GM23338 (cell line): ENCODE data around the gene N4BP2.
"Not testable (repeated sequence)": the region's sequence is repeated elsewhere in the genome, so short reads cannot be mapped to it uniquely, and the experiment has no call there.

Source experiments
- CREB1 ChIP-seq: fragments of 250-450 bp; sonication (Bioruptor Pico); IDR thresholded peaks from 2 replicates; pipeline ENCODE4 v1.5.0; 2020; ENCODE audit warnings: low read depth, mild to moderate bottlenecking, moderate library complexity
- EZH2 ChIP-seq: fragments of 200-600 bp; sonication (generic); IDR thresholded peaks from one replicate; pipeline ENCODE4 v1.8.0; 2017; ENCODE audit warnings: antibody characterized with exemption, mild to moderate bottlenecking, low read depth; ENCODE audit not compliant: unreplicated experiment
- EZH2phosphoT487 ChIP-seq: fragments of 200-600 bp; sonication (generic); IDR thresholded peaks from one replicate; pipeline ENCODE4 v1.8.1; 2018; ENCODE audit warnings: antibody characterized with exemption; ENCODE audit not compliant: unreplicated experiment
- JUNB ChIP-seq: IDR thresholded peaks from one replicate; pipeline ENCODE4 v1.6.1; 2016; ENCODE audit warnings: antibody characterized with exemption; ENCODE audit not compliant: unreplicated experiment
- POLR2AphosphoS5 ChIP-seq: IDR thresholded peaks from 2 replicates; pipeline ENCODE4 v1.6.1; 2016; ENCODE audit warnings: antibody characterized with exemption, low read depth
- REST ChIP-seq: IDR thresholded peaks from one replicate; pipeline ENCODE4 v1.6.1; 2018; ENCODE audit warnings: antibody characterized with exemption; ENCODE audit not compliant: unreplicated experiment
- ZNF331 ChIP-seq: fragments of 250-450 bp; sonication (Bioruptor Pico); IDR thresholded peaks from 2 replicates; pipeline ENCODE4 v1.5.0; 2020; ENCODE audit warnings: low read depth, mild to moderate bottlenecking, moderate library complexity
- TF ChIP-seq, protein P1 (sequence below), 2 experiments: fragments of 200-600 bp in 1 of 2; sonication (generic) in 1 of 2; conservative IDR thresholded peaks; 2 replicates each; pipeline versions ENCODE4 v1.5.1 to v1.6.1; 2016 to 2017; ENCODE audit warnings: antibody characterized with exemption in 2 of 2, low read depth in 2 of 2, mild to moderate bottlenecking in 2 of 2, moderate library complexity in 1 of 2

- TF ChIP-seq, protein P1, sequence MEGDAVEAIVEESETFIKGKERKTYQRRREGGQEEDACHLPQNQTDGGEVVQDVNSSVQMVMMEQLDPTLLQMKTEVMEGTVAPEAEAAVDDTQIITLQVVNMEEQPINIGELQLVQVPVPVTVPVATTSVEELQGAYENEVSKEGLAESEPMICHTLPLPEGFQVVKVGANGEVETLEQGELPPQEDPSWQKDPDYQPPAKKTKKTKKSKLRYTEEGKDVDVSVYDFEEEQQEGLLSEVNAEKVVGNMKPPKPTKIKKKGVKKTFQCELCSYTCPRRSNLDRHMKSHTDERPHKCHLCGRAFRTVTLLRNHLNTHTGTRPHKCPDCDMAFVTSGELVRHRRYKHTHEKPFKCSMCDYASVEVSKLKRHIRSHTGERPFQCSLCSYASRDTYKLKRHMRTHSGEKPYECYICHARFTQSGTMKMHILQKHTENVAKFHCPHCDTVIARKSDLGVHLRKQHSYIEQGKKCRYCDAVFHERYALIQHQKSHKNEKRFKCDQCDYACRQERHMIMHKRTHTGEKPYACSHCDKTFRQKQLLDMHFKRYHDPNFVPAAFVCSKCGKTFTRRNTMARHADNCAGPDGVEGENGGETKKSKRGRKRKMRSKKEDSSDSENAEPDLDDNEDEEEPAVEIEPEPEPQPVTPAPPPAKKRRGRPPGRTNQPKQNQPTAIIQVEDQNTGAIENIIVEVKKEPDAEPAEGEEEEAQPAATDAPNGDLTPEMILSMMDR (conservative IDR thresholded peaks at IDR 0.05; ENCODE audit: low read depth in 2 of 2) = not testable (repeated sequence)
- TF ChIP-seq POLR2AphosphoS5; EZH2; EZH2phosphoT487; ZNF331 (CRISPR knock-in tag); JUNB; CREB1 (CRISPR knock-in tag); REST: not testable (repeated sequence)
These were observed 36.8 kb downstream of the N4BP2 start for GRCh38 chr4:40093400-40093799.
